ENCODE measurements around the gene SRGAP3. TPM values are rescaled to one million over a fixed set of nuclear protein-coding genes. Genes with fewer than 3 reads are reported as not detected.
A peak's percentile ranks its signal among the peaks of the same experiment; 100 is the strongest.

The SRGAP3 gene
- total and polyA plus RNA-seq, 2 experiments from 2014 or later: 6.0 to 15.7 TPM

- Histone ChIP-seq H3K27me3 (no peaks in the 10 kb centered on the region), H3K4me3 (no peak overlapping the region), H3K4me1 (ENCODE audit: low read depth) (peaks cover 10% of the 10 kb centered on the region), H3K27ac (no peak overlapping the region), H3K36me3 (no peaks in the 10 kb centered on the region), H3K9me3 (ENCODE audit: low read depth) (no peaks in the 10 kb centered on the region)
- no peak for DNase-seq (ENCODE audit: low read depth in 1 of 2, low spot score in 1 of 2)
- TF ChIP-seq, protein P1, sequence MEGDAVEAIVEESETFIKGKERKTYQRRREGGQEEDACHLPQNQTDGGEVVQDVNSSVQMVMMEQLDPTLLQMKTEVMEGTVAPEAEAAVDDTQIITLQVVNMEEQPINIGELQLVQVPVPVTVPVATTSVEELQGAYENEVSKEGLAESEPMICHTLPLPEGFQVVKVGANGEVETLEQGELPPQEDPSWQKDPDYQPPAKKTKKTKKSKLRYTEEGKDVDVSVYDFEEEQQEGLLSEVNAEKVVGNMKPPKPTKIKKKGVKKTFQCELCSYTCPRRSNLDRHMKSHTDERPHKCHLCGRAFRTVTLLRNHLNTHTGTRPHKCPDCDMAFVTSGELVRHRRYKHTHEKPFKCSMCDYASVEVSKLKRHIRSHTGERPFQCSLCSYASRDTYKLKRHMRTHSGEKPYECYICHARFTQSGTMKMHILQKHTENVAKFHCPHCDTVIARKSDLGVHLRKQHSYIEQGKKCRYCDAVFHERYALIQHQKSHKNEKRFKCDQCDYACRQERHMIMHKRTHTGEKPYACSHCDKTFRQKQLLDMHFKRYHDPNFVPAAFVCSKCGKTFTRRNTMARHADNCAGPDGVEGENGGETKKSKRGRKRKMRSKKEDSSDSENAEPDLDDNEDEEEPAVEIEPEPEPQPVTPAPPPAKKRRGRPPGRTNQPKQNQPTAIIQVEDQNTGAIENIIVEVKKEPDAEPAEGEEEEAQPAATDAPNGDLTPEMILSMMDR (IDR thresholded peaks at IDR 0.05; ENCODE audit: low read depth, low read length): no peak
Measured at GRCh38 chr3:8984081-8984480, 265.4 kb downstream of the SRGAP3 start.

DNA sequence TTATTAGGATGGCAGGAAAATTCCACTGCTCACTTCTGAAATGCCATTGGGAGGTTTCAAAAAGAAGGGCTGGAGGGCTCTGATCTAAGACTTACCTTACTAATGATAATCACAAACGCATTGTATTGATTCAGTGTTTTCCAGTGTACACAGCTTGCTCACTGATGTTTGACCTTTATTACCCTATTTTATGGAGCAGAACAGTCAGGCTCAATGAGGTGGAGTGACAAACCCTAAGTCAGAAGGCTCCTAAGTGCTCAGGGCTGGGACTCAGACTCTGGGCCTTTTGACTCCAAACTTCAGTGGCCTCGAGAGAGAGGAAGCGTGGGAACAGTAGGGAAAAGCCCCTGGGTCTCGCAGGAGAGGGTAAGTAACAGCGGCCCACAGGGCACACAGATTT is 265.9 kb downstream of the SRGAP3 start:
- Histone ChIP-seq H3K27ac (no peak overlapping the region), H3K27me3 (no peaks in the 10 kb centered on the region), H3K9me3 (ENCODE audit: low read depth) (no peaks in the 10 kb centered on the region), H3K4me1 (ENCODE audit: low read depth) (peaks cover 5% of the 10 kb centered on the region), H3K36me3 (no peaks in the 10 kb centered on the region), H3K4me3 (no peak overlapping the region)
- no peak for DNase-seq (ENCODE audit: low read depth in 1 of 2, low spot score in 1 of 2)
- TF ChIP-seq, protein P1 (IDR thresholded peaks at IDR 0.05; ENCODE audit: low read depth, low read length): no peak

- Histone ChIP-seq H3K36me3 (no peaks in the 10 kb centered on the region), H3K4me1 (ENCODE audit: low read depth) (no peaks in the 10 kb centered on the region), H3K9me3 (ENCODE audit: low read depth) (no peaks in the 10 kb centered on the region), H3K27ac (no peak overlapping the region), H3K4me3 (no peak overlapping the region), H3K27me3 (no peaks in the 10 kb centered on the region)
- DNase-seq (ENCODE audit: low read depth in 1 of 2, low spot score in 1 of 2): no peak
- TF ChIP-seq, protein P1 (IDR thresholded peaks at IDR 0.05; ENCODE audit: low read depth, low read length): no peak
Measured at GRCh38 chr3:8983026-8983425, 266.4 kb downstream of the SRGAP3 start.

- Histone ChIP-seq H3K4me1 (ENCODE audit: low read depth) (no peaks in the 10 kb centered on the region), H3K27ac (no peak overlapping the region), H3K4me3 (no peak overlapping the region), H3K9me3 (ENCODE audit: low read depth) (no peaks in the 10 kb centered on the region), H3K27me3 (no peaks in the 10 kb centered on the region), H3K36me3 (no peaks in the 10 kb centered on the region)
- DNase-seq (ENCODE audit: low read depth in 1 of 2, low spot score in 1 of 2): peak in 1 of 2 donors; percentile 39
- TF ChIP-seq, protein P1 (IDR thresholded peaks at IDR 0.05; ENCODE audit: low read depth, low read length): no peak
Measured at GRCh38 chr3:8982509-8982908, 266.9 kb downstream of the SRGAP3 start.

- H3K4me3 ChIP-seq: no peak overlapping the region
- DNase-seq (ENCODE audit: low read depth in 1 of 2, low spot score in 1 of 2): no peak
- no peaks in the 10 kb centered on the region for H3K27me3 ChIP-seq
- no peaks in the 10 kb centered on the region for H3K36me3 ChIP-seq
- no peaks in the 10 kb centered on the region for H3K9me3 ChIP-seq (ENCODE audit: low read depth)
- H3K4me1 ChIP-seq (ENCODE audit: low read depth): no peaks in the 10 kb centered on the region
- no peak overlapping the region for H3K27ac ChIP-seq
- TF ChIP-seq, protein P1 (IDR thresholded peaks at IDR 0.05; ENCODE audit: low read depth, low read length): no peak
Measured at GRCh38 chr3:8981700-8982099, 267.7 kb downstream of the SRGAP3 start.

- Histone ChIP-seq H3K27me3 (no peaks in the 10 kb centered on the region), H3K9me3 (ENCODE audit: low read depth) (no peaks in the 10 kb centered on the region), H3K4me3 (no peak overlapping the region), H3K27ac (no peak overlapping the region), H3K36me3 (no peaks in the 10 kb centered on the region), H3K4me1 (ENCODE audit: low read depth) (no peaks in the 10 kb centered on the region)
- DNase-seq (ENCODE audit: low read depth in 1 of 2, low spot score in 1 of 2): no peak
- TF ChIP-seq, protein P1 (IDR thresholded peaks at IDR 0.05; ENCODE audit: low read depth, low read length): no peak
Measured at GRCh38 chr3:8981296-8981695, 268.1 kb downstream of the SRGAP3 start.
